Measurements from ENCODE around the gene MAP7D1.
"Not testable (repeated sequence)": the region's sequence is repeated elsewhere in the genome, so short reads cannot be mapped to it uniquely, and the experiment has no call there.

MAP7D1 gene

DNA sequence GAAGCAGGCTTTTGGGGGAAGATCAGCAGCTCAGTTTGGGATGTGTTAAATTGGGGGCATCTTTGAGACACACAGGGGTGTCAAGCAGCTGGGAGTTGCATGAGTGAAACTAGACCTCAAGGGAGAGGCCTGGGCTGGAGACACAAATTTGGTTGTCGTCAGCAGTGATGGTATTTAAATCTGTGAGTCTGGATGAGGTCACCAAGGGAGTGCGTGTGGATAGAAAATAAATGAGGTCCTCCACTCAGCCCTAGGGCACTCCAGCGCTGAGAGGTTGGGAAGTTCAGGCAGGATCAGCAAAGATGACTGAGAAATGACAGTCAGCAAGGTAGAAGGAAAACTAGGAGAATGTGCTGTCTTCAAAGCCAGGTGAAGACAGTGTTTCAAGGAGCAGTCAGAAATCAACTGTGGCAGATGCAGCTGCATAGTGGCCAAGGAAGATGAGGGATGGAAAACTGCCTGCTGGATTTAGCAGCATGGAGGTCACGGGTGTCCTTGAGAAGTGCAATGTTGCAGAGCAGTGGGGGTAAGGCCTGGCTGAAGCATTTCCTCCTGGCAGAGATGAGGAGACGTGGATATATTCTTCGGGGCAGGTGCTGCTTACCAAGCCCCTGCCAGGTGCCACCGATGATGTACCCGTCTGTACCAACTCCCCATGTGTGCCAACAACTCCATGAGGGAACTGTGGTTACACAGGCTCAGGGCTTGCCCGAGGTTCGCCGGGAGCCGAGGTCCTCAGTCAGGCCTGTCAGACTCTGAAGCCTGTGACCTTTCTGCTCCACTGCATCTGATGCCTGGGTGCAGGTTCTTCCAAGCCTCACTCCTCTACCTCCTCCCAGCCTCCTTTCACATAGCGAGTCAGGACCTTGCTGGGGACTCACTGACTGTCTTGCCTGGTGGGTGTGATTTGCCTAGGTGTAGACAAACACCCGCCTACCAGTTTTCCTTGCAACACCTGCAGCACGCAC is 11.3 kb downstream of the MAP7D1 start:
- FAIRE-seq (no peak), DNase-seq (ENCODE audit: low spot score) (no peak)

DNA sequence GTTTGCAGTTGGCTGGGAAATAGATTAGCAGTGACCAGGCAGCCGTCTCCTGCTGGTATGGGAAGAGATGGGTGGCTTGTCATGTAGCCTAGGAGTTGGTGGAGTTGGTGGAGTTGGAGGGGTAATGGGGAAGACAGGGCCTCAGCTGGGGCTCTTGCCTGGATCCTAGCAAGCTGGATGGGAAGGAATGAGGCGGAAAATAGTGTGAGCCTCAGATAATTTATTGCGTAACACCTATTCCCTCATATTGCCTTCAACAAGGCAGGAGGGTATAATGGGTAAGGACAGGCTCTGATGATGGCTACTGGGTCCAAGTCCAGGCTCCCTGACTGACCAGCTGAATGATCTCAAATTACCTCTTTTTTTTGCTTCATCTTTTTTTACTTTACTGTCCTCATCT is 12.6 kb downstream of the MAP7D1 start:
- no peak for FAIRE-seq
- no peak for DNase-seq (ENCODE audit: low spot score)

DNA sequence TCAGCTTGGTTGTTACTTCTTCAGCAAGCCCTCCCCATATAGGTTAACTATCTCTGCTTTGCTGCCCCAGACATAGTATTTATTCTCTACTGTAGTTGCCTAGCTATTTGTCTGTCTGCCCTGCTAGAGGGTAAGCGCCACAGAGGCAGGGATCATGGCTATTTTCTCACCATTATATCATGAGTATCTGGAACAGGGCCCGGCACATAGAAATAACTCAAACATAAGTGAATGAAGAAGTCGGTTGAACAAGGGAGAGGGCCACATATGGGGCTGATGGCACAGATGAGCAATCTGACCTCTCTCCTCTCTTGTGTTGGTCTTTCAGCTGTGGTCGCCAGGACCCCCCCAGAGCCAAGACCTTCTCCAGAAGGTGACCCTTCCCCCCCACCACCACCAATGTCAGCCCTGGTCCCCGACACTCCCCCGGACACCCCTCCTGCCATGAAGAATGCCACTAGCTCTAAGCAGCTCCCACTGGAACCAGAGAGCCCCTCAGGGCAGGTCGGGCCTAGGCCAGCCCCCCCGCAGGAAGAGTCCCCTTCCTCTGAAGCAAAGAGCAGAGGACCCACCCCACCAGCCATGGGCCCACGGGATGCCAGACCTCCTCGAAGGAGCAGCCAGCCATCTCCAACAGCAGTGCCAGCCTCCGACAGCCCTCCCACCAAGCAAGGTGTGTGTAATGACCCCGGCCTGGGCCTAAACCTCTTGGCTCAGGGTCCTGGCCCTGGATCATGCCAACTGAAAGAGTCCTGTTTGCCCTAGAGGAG is 14.9 kb downstream of the MAP7D1 start:
- peak; percentile 35 for FAIRE-seq
- no peak for DNase-seq (ENCODE audit: low spot score)

DNA sequence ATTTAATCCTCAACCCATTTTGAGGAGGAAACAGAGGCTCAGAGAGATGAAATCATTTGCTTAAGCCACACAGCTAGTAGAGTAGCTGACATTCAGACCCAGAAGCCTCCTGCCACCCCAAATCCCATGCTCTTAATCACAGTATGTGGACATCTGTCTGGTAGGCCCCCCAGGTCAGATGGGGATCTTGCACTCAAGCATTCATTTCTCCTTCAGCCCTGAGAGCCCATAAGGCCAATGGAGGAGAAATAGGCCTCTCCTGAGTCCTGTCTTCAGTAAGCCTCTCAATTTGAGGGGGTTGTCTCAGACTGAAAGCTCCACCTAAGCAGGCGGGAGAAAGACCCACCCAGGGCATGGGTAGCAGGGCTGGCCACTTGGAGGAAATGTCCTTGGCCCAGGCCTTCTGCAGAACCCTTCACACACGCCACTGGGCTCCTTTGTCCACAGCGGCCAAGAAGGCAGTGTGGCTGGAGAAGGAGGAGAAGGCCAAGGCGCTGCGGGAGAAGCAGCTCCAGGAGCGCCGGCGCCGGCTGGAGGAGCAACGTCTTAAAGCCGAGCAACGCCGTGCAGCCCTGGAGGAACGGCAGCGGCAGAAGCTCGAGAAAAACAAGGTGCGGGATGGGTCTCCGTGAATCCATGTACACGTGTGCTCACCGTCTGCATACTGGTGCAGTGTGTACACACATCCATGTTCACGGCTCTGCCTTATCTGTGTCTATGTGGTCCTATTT is 16.2 kb downstream of the MAP7D1 start:
- no peak for FAIRE-seq
- DNase-seq (ENCODE audit: low spot score) = no peak

DNA sequence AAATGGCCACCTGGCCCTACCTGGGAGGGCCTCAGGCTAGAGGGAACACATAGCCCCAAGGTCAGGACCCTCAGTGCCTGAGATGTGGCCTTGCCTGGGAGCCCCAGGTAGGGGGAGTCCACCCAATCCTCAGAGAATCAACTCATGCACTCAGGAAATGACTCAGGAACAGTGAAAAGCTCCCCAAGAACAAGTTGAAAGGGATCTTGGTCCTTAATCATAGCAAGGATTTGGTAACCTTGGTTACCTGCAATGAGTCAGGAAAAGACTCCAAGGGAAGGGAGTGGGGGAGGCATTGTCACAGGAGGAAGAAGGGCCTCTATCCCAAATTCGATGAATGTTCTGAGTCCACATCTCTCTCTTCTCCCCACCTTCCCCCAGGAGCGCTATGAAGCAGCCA is 17.0 kb downstream of the MAP7D1 start:
- FAIRE-seq (no peak), DNase-seq (ENCODE audit: low spot score) (peak; percentile 21)

DNA sequence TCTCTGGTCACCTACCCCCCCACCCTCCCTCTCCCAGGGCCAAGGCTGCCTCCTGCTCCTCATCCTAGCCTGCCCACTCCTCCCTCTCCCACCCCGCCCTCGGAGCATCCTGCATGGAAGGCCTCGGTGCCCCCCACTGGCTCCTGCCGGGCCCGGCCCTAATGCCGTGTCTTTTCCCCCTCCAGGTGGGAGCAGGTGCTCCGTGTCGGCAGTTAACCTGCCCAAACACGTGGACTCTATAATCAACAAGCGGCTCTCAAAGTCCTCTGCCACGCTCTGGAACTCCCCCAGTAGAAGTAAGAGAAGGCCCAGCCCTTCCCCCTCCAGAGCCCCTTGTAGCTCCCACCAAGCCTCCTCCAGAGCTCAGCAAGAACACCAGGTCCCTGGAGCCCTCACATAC is 18.8 kb downstream of the MAP7D1 start:
- no peak for FAIRE-seq
- DNase-seq (ENCODE audit: low spot score) = no peak

DNA sequence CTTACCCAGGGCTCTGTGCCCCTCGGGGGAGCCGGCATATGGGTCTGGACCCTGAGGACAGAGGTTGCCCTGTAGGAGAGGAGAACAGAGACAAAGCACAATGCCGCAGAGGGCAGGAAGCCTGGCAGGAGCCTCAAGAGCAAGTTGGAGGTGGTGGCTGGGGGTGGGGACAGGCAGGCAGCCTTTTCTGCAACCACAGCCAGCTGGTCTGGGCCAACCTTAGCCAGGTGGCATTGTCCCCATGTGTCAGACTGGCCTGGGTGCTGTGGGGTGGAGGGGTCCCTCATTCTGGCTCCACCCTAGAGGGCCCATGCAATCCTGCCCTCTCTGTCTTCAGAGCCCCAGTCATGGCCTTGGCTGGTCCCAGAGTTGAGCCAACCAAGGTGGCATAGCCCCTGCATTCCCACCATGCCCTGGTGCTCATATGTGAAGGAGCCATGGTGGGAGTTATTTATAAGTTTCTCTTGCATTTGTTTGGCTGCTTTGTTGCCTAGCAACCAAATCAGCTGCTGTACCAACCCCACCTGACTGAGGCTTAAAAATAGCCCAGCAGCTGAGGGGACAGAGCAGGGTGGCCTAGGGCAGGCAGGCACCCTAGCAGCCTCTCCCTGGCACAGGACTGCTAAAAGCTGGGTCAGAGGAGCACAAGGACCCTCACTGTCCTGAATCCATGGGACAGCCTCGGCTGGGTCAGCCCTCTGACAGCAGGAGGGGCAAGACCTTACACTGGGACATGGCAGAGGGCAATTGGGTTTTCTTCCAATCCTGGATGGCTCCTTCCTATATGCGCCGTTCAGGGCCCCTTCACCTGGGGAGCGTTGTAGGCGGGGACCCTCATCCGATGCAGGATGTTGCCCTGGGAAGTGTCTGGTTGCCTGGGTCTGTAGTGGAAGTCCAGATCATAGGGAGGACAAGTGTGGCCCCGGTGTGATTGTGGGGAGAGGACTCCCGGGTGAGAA is 19.5 kb downstream of the MAP7D1 start:
- DNase-seq (ENCODE audit: low spot score) (no peak), FAIRE-seq (no peak)

DNA sequence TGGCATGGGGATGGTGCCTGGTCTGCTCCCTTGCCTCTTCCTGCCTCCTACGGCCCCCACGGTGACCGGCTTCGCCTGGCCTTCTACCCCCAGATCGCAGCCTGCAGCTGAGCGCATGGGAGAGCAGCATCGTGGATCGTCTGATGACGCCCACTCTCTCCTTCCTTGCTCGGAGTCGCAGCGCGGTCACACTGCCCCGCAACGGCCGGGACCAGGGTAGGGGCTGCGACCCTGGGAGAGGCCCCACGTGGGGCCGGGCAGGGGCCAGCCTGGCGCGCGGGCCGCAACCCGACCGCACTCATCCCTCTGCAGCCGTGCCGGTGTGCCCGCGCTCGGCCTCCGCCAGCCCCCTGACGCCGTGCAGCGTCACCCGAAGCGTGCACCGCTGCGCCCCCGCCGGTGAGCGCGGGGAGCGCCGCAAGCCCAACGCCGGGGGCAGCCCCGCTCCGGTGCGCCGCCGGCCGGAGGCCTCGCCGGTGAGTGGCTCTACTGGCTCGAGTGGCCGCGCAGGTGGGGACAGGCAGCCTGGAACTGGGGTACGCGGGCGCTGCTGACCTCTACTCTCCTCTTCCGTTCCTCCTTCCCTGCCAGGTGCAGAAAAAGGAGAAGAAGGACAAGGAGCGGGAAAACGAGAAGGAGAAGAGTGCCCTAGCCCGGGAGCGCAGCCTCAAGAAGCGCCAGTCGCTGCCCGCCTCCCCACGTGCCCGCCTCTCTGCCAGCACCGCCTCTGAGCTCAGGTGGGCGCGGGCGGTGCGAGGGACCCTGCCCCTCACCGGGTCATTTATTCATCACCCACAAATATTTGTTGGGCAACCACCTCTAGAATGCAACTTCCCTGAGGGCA is 20.4 kb downstream of the MAP7D1 start:
- no peak for FAIRE-seq
- DNase-seq (ENCODE audit: low spot score) = no peak

DNA sequence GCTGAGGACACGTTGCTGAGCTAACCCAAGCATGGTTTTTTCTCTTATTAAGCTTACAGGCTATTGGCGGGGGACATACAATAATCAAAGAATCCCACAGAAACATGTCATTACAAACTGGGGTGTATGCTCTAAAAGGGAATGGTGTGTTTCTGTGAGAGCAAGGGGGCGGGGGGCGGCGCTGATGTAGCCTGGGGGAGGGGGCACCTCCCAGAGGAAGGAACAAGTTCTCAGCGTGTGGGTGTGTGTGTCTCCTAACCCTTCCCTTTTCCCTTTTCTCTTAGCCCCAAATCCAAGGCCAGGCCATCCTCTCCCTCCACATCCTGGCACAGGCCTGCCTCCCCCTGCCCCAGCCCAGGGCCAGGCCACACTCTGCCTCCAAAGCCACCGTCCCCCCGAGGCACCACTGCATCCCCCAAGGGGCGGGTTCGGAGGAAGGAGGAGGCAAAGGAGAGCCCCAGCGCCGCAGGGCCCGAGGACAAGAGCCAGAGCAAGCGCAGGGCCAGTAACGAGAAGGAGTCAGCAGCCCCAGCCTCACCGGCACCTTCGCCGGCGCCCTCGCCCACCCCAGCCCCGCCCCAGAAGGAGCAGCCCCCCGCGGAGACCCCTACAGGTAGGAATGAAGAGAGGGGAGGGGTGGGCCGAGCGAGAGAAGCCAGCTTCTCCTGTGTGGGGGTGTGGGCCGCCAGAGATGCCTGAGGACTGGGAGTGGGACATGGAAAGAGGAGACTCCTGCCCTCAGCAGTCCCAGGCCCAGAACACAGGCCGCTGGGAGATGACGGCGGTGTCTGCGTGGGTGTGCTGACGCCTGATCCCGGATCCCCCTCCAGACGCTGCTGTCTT is 21.9 kb downstream of the MAP7D1 start:
- DNase-seq (ENCODE audit: low spot score) (no peak), FAIRE-seq (no peak)

DNA sequence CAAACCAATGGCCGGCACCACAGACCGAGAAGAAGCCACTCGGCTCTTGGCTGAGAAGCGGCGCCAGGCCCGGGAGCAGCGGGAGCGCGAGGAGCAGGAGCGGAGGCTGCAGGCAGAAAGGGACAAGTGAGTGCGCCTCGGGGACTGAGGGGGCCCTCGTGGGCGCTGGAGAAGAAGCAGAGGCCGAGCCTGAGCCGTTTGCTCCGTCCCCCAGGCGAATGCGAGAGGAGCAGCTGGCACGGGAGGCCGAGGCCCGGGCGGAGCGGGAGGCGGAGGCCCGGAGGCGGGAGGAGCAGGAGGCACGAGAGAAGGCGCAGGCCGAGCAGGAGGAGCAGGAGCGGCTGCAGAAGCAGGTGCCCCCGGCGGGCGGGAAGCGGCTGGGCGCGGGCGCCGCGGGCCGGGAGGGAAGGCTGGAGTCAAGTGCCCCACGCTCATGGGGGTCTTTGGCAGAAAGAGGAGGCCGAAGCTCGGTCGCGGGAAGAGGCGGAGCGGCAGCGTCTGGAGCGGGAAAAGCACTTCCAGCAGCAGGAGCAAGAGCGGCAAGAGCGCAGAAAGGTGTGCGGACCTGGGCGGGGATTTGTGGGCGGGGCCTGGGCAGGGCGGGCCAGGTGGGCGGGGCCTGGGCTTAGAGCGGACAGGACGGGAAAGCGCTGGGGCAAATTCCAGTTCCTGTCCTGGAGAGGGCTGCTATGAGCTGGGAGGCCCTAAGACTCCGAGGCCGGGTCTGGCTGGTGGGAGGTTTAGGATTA is 22.7 kb downstream of the MAP7D1 start:
- no peak for DNase-seq (ENCODE audit: low spot score)
- FAIRE-seq = no peak

DNA sequence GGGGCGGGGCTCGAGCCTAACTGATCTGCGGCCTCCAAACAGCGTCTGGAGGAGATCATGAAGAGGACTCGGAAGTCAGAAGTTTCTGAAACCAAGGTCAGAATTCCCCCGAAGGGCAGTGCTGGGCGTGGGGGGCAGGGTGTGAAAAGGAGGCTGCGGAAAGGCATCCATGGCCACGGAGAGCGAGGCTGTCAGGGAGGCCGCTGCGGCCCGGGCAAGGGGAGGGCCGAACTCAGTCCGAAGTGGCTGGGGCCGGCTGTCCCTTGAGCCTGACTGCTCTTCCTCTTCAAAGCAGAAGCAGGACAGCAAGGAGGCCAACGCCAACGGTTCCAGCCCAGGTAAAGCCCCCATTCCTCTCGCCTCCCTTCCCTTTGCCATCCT is 23.2 kb downstream of the MAP7D1 start:
- no peak for DNase-seq (ENCODE audit: low spot score)
- FAIRE-seq = no peak

DNA sequence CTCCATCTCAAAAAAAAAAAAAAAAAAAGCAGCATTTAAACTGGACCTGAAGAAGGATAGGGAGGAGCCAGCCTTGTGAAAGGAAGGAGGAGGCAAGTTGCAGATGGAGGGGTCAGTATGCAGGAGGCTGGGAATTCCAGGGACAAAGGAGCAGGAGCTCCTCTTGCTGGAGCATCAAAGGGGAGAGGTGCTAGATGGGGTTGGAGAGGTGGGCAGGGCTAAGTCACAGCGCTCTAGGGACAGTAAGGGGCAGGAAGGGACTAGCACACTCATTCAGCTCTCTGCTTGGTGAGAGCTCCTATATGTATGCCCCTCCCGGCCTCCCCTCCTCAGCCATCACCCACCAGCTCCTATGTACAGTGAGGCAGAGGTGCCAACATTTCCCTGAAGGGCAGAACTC is 26.8 kb downstream of the MAP7D1 start:
- FAIRE-seq (no peak), DNase-seq (ENCODE audit: low spot score) (no peak)

DNA sequence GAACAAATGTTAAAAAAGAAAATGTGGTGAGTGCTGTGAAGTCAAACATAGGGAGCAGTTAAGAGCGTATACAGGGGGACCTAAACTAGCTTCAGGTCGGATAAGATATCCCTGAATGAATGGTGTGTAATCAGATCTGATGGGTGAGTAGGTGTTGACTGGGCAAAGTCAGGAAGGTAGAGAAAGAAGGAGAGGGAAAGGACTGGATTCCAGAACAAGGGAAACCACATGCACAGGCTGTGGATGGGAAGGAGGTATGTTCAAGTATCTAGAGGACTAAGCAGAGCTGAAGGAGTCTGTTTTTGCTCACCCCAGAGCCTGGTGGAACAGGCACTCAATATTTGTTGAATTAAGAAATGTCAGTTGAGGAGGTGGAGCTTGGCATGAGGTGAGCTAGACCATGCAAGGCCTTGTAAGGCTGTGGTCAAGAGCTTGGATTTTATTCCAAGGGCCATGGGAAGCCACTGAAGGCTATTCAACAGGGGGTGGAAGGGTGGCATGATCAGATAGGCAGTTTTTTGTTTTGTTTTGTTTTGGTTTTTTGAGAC is 27.4 kb downstream of the MAP7D1 start:
- no peak for FAIRE-seq
- DNase-seq (ENCODE audit: low spot score) = no peak

DNA sequence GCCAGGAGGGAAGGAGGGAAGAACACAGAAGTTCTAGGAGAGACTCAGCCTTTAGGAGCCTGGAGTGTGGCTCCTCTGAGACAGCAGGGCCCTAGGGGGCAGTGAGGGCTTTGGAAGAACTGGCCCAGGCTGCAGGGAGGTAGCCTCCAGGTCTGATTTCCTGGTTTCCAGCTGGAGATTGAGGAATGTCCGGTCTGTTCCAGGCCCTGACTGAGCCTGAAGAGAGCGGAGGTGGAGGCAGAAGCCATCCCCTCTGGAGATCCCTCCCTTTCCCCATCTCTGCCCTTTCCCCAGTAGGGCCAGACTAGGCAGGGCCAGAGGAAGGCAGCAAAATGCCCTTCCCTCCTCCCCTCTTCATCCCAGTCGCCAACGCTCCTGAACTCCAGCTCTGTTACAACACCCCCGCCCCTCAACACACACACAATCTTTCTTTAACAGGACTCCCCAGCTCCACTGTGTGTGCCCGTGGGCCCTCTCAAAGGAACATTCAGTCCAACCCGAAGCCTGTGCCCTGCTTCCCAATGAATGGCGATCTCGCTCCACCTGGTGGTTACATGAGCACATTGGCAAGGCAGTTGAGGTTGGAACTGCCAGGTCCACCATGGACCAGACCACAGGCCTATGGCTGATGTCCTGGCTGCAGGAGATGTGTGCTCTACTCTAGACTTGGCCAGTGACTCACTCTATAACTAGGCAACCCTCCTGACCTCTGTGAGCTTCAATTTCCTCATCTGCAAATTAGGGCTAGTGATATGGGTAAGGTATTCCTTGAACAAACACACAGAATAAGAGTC is 32.0 kb downstream of the MAP7D1 start:
- peak; percentile 97 for FAIRE-seq

DNA sequence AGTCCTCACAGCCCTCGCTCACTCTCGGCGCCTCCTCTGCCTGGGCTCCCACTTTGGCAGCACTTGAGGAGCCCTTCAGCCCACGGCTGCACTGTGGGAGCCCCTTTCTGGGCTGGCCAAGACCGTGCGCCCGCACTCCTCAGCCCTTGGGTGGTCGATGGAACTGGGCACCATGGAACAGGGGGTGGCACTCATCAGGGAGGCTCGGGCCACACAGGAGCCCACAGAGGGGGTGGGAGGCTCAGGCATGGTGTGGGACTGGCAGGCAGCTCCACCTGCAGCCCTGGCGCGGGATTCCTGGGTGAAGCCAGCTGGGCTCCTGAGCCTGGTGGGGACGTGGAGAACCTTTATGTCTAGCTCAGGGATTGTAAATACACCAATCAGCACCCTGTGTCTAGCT is 40.8 kb downstream of the MAP7D1 start:
- not testable (repeated sequence) for DNase-seq (ENCODE audit: low spot score)

More for the DNA sequence above, 32.0 kb downstream of the MAP7D1 start:
- peak; percentile 84 for DNase-seq (ENCODE audit: low spot score)

DNA sequence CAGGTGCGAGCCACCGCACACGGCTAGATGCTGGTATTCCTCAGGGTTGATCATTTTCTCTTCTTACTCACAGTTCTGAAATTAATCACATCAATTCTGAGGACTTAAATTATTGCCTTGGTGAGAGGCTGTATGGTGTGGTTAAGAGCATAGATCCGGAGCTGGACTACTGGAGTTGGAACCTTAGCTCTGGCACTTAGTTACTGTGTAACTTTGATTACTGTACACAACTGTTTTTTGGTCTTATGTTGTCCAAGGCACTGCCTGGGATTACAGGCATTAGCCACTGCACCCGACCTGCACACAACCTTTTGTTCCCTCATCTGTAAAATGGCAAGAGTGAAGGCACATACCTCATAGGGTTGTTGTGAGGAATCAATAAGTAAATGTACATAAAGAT is 42.7 kb downstream of the MAP7D1 start:
- FAIRE-seq (no peak), DNase-seq (ENCODE audit: low spot score) (no peak)

More for the DNA sequence above, 40.8 kb downstream of the MAP7D1 start:
- not testable (repeated sequence) for FAIRE-seq
